GM21619 (cell line): ENCODE results near the gene SLC37A1.
"Not testable (repeated sequence)": the region's sequence is repeated elsewhere in the genome, so short reads cannot be mapped to it uniquely, and the experiment has no call there.

Experiments used
- ATAC-seq: cut with Tn5 transposase; IDR thresholded peaks from one replicate; pipeline ENCODE4 v1.9.1; 2021; ENCODE audit not compliant: unreplicated experiment

The SLC37A1 gene

DNA sequence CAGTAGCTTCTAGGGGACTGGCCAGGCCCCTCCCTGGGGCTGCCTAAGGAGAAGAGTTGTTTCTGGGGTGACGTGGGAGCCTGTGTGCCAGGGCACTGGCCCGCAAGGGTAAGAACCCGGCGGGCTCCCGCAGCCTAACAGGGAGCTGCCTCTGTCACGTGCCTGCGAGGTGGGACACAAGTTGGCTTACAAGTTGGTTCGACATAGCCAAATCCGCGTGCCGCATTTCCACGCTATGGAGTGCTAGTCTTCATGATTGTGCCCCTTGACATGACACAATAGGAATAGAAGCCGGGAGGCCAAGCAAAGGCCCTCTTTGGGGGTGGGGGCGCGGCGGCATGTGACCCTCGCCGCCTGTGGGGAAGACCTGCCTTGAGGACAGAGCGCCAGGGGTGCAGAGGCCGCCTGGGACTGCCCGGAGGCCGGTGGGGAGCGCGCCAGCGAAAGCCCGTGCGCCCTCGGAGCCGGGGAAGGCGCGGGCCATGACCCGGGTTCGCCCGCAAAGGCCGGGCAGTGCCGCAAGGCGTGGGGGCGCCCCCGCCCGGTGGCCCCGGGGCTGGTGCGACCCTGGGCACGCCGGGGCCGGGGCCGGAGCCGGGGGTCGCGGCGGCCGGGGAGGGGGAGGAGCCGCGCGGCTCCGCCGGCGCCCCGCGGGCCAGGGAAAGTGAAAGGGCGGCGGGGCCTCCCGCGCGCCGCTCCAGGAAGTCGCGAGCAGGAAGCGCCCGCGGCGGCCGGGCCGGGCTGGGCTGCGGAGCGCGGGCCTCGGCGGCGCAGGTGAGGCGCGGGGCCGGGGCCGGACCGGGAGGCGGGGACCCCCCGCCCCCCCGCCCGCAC, at the start of gene SLC37A1:
Gene SLC37A1, plus strand, starts transcription at position 702 of the 834 bp plus-strand sequence. CDS start 4,603 bp downstream, outside the sequence.
- peak; percentile 55 for ATAC-seq

GRCh38 chr21:42463861-42464515, 49.7 kb upstream of the SLC37A1 start:
- ATAC-seq, result no peak

DNA sequence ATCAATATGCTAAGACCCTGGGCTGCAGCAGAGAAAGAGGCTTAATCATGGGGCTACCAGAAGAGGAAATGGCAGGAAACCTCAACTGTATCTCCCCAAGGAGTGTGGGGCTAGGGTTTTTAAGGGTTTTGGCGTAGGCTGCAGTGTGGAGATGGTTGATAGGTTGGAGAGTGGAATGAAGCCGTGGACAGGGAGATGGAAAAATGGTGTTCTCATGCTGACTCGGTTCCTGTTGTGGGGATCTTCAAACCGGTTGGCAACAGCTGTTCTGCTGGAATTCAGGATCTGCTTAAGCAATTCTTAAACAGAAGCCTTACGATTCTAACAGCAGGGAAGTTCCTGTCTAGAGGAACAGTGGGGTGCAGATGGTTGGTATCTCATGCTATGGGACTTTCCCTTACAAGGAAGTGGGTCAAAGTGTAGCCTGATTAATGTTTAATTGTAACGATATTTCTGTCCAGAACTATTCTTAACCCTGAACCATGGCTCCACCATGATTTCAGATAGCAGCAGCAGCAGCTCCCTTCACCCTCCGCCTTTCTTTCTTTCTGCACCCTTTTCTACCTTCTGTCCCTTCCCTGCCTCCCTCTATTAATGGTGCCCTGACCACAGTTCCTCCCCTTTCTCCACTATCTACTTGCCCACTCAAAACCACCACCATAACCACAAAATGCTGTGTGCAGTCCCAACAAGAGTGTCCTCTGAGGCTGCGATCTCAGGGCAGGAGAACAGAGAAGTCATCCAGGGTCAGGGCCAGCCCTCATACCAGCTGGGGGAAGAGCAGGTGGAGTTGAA, 48.4 kb upstream of the SLC37A1 start:
- ATAC-seq, result peak; percentile 36

DNA sequence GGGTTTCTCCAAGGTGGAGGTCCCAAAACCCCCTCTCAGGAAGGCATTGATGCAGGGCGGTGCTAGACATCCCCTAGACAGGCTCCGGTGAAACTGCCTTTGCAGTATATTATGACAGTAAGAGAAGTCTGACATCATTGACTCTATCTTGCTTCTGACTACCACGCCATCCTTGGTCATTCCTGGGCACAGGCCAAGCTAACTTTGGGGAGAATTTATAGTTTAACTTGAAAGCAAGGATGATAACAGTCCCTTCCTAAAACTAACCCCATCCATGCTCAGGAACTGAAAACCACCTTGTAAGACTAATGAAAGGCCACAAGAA, 47.9 kb upstream of the SLC37A1 start:
- no peak for ATAC-seq

- ATAC-seq, result no peak
Observed at GRCh38 chr21:42466700-42467099, 47.0 kb upstream of the SLC37A1 start.

GRCh38 chr21:42467140-42467983, 46.3 kb upstream of the SLC37A1 start:
- ATAC-seq, result no peak

GRCh38 chr21:42468491-42469131, 45.0 kb upstream of the SLC37A1 start:
- ATAC-seq, result no peak

DNA sequence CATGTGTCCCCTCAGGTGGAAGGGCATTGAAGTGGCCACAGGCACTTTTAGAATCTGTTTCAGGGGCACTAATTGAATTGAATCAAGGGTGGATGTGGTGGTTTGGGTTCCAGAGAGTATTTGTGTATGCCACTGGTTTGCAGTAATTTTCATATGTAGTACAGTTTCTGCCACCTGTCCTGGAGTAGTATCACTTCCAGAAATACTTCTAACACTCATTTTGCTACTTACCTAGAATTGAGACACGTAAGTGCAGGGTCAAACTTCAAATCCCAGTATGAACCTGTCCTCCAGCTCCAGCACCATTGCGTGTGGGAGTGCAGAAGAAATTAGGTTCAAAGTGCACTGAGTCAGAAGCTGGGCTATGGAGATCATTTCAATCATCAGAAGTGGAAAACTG, 44.4 kb upstream of the SLC37A1 start:
- peak; percentile 37 for ATAC-seq

- ATAC-seq, result not testable (repeated sequence)
Observed at GRCh38 chr21:42469726-42470125, 43.9 kb upstream of the SLC37A1 start.

GRCh38 chr21:42471206-42471605, 42.4 kb upstream of the SLC37A1 start:
- ATAC-seq, result no peak

GRCh38 chr21:42471716-42472330, 41.8 kb upstream of the SLC37A1 start:
- ATAC-seq, result no peak

- no peak for ATAC-seq
Observed at GRCh38 chr21:42472521-42472920, 41.1 kb upstream of the SLC37A1 start.

GRCh38 chr21:42473498-42474042, 40.1 kb upstream of the SLC37A1 start:
- ATAC-seq, result no peak

DNA sequence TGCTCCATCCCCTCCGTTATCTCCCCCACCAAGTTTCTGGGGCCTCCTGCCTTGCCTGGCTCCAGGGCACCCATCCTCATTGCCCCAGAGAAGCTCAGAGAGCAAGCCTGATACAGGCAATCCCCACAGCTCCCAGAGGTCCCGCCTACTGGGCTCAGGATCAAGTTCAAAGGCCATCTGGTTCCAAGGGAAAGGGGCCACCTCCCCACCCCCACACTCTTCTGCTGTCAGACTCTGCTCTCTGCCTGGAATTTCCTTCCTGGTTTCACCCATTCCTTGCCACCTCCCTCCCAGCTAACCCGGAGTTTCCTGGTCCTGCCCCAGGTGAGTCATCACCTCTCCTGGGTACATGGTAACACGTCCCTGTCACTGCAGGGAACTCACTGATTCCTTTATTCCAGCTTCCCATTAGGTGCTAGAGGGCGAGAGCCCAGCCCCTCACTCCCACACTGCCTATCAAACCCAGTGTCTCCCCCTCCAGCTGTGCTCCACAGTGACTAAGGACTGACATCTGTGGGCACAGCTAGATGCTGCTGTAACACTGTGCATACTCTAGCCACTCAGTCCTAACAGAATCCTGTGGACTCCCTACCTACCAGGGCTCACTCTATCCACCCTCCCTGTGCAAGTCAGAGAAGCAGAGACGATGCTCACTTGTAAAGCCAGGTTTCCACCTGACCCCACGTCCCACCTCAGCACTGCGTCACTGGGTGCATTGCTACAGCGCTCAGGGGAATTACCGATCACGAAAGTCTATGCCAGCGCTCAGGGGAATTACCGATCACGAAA, 39.4 kb upstream of the SLC37A1 start:
- peak; percentile 49 for ATAC-seq

- ATAC-seq, result no peak
Observed at GRCh38 chr21:42475036-42475435, 38.6 kb upstream of the SLC37A1 start.

GRCh38 chr21:42475526-42476387, 37.9 kb upstream of the SLC37A1 start:
- no peak for ATAC-seq

GRCh38 chr21:42476388-42477331, 37.0 kb upstream of the SLC37A1 start:
- no peak for ATAC-seq
